OCI-LY1 (cell line): ENCODE measurements around the gene RGS9.
"Not testable (repeated sequence)": the region's sequence is repeated elsewhere in the genome, so short reads cannot be mapped to it uniquely, and the experiment has no call there.

Source experiments
- H2AFZ ChIP-seq: fragments of 200-600 bp; sonication (generic), shearing (Covaris generic); 2 replicates; pipeline ENCODE4 v1.6.0; 2014; ENCODE audit warnings: antibody characterized with exemption, mild to moderate bottlenecking, low read length
- H3F3A ChIP-seq: fragments of 200-600 bp; sonication (generic), shearing (Covaris generic); 2 replicates; pipeline ENCODE4 v1.6.0; 2014; ENCODE audit warnings: mild to moderate bottlenecking, antibody characterized with exemption, low read length, moderate library complexity; ENCODE audit not compliant: insufficient read depth
- H3K27ac ChIP-seq: fragments of 200-600 bp; sonication (generic); 2 replicates; pipeline ENCODE4 v1.5.1; 2014; ENCODE audit warnings: low read length, mixed run types, mild to moderate bottlenecking, low read depth; ENCODE audit not compliant: poor library complexity, severe bottlenecking
- H3K27me3 ChIP-seq: fragments of 200-600 bp; sonication (generic); 2 replicates; pipeline ENCODE4 v1.6.0; 2014; ENCODE audit warnings: antibody characterized with exemption, mild to moderate bottlenecking, low read length, moderate library complexity; ENCODE audit not compliant: insufficient read depth
- H3K36me3 ChIP-seq: fragments of 200-600 bp; sonication (generic); 2 replicates; pipeline ENCODE4 v1.6.1; 2014; ENCODE audit warnings: mild to moderate bottlenecking, antibody characterized with exemption, low read length, moderate library complexity, mixed read lengths; ENCODE audit not compliant: insufficient read depth
- H3K4me1 ChIP-seq: fragments of 200-600 bp; sonication (generic); 2 replicates; pipeline ENCODE4 v1.5.1; 2014; ENCODE audit warnings: mild to moderate bottlenecking, low read length, moderate library complexity; ENCODE audit not compliant: insufficient read depth, severe bottlenecking
- H3K4me2 ChIP-seq: fragments of 200-600 bp; sonication (generic), shearing (Covaris generic); 2 replicates; pipeline ENCODE4 v1.6.1; 2014; ENCODE audit warnings: low read length
- H3K4me3 ChIP-seq: fragments of 200-600 bp; sonication (generic); 2 replicates; pipeline ENCODE4 v1.5.1; 2014; ENCODE audit warnings: low read length, low read depth, mild to moderate bottlenecking, mixed read lengths; ENCODE audit not compliant: poor library complexity, severe bottlenecking
- H3K79me2 ChIP-seq: fragments of 200-600 bp; shearing (Covaris generic); 2 replicates; pipeline ENCODE4 v1.6.1; 2016; ENCODE audit warnings: mixed run types, low read length, mixed read lengths; ENCODE audit not compliant: insufficient read depth
- H3K9ac ChIP-seq: fragments of 200-600 bp; sonication (generic), shearing (Covaris generic); 2 replicates; pipeline ENCODE4 v1.6.1; 2014; ENCODE audit warnings: mild to moderate bottlenecking, low read length, mixed read lengths
- H3K9me2 ChIP-seq: fragments of 200-600 bp; sonication (generic), shearing (Covaris generic); 2 replicates; pipeline ENCODE4 v1.6.1; 2014; ENCODE audit warnings: low read depth, mild to moderate bottlenecking, low read length, mixed read lengths
- H3K9me3 ChIP-seq: fragments of 200-600 bp; shearing (Covaris generic); 2 replicates; pipeline ENCODE4 v1.6.1; 2014; ENCODE audit warnings: low read length, mixed read lengths
- H4K20me1 ChIP-seq: fragments of 200-600 bp; sonication (generic), shearing (Covaris generic); 2 replicates; pipeline ENCODE4 v1.6.0; 2016; ENCODE audit warnings: mild to moderate bottlenecking, low read length; ENCODE audit not compliant: insufficient read depth
- CTCF ChIP-seq: fragments of 200-600 bp; sonication (generic), shearing (Covaris generic); IDR thresholded peaks from 2 replicates; pipeline ENCODE4 v1.5.1; 2017; ENCODE audit warnings: mild to moderate bottlenecking, antibody characterized with exemption, low read length, moderate library complexity, mixed read lengths
- EZH2 ChIP-seq: fragments of 200-600 bp; sonication (generic), shearing (Covaris generic); IDR thresholded peaks from 2 replicates; pipeline ENCODE4 v1.8.0; 2017; ENCODE audit warnings: borderline replicate concordance, mixed run types, mild to moderate bottlenecking, antibody characterized with exemption, low read length, moderate library complexity, mixed read lengths

The RGS9 gene

GRCh38 chr17:65109990-65110680 lies 27.0 kb upstream of the RGS9 start:
- Histone ChIP-seq H4K20me1 (no peaks in the 10 kb centered on the region), H3K4me3 (no peak overlapping the region), H3K9me3 (no peaks in the 10 kb centered on the region), H3K9ac (no peak overlapping the region), H3K4me2 (no peak overlapping the region), H3K79me2 (no peaks in the 10 kb centered on the region), H3F3A (no peaks in the 10 kb centered on the region), H3K9me2 (no peaks in the 10 kb centered on the region), H3K27ac (no peak overlapping the region), H3K36me3 (peaks cover 9% of the 10 kb centered on the region; the same call in 1 of the 2 replicates), H2AFZ (no peak overlapping the region), H3K4me1 (no peaks in the 10 kb centered on the region), H3K27me3 (no peaks in the 10 kb centered on the region; the same call in 1 of the 2 replicates)
- TF ChIP-seq EZH2 (no peak), CTCF (no peak)

- Histone ChIP-seq H3K4me2 (no peak overlapping the region), H4K20me1 (no peaks in the 10 kb centered on the region), H3F3A (no peaks in the 10 kb centered on the region), H3K9me3 (no peaks in the 10 kb centered on the region; the same call in 1 of the 2 replicates), H3K4me1 (no peaks in the 10 kb centered on the region), H2AFZ (no peak overlapping the region), H3K79me2 (no peaks in the 10 kb centered on the region), H3K4me3 (no peak overlapping the region), H3K36me3 (no peaks in the 10 kb centered on the region), H3K9ac (no peak overlapping the region), H3K9me2 (no peaks in the 10 kb centered on the region), H3K27me3 (no peaks in the 10 kb centered on the region), H3K27ac (no peak overlapping the region)
- TF ChIP-seq EZH2 (no peak), CTCF (no peak)
These were observed 21.3 kb upstream of the RGS9 start for GRCh38 chr17:65115839-65116238.

- not testable (repeated sequence) for H3K9me3 ChIP-seq, H3K27ac ChIP-seq, H3K4me3 ChIP-seq, H4K20me1 ChIP-seq, H3K27me3 ChIP-seq, H3K36me3 ChIP-seq, H3K9me2 ChIP-seq, H3K4me2 ChIP-seq, H3K9ac ChIP-seq, H3F3A ChIP-seq, H3K4me1 ChIP-seq, H3K79me2 ChIP-seq, H2AFZ ChIP-seq
These were observed 20.7 kb upstream of the RGS9 start for GRCh38 chr17:65116515-65116914.

GRCh38 chr17:65117384-65118035 lies 19.7 kb upstream of the RGS9 start:
- Histone ChIP-seq H3K4me1 (peaks cover 9% of the 10 kb centered on the region), H4K20me1 (no peaks in the 10 kb centered on the region), H3K9me2 (no peaks in the 10 kb centered on the region), H3K9me3 (no peaks in the 10 kb centered on the region; the same call in 1 of the 2 replicates), H3K27ac (no peak overlapping the region), H3K4me3 (no peak overlapping the region), H3F3A (no peaks in the 10 kb centered on the region), H2AFZ (no peak overlapping the region), H3K36me3 (no peaks in the 10 kb centered on the region), H3K27me3 (no peaks in the 10 kb centered on the region), H3K79me2 (no peaks in the 10 kb centered on the region), H3K9ac (no peak overlapping the region), H3K4me2 (no peak overlapping the region)
- TF ChIP-seq EZH2 (no peak), CTCF (no peak)
